Measurements from ENCODE around the gene ARHGEF11. TPM values are rescaled to one million over a fixed set of nuclear protein-coding genes. Genes with fewer than 3 reads are reported as not detected.

Gene ARHGEF11
- total RNA-seq, 1 donor from 2014 or later, result 29.1 TPM

DNA sequence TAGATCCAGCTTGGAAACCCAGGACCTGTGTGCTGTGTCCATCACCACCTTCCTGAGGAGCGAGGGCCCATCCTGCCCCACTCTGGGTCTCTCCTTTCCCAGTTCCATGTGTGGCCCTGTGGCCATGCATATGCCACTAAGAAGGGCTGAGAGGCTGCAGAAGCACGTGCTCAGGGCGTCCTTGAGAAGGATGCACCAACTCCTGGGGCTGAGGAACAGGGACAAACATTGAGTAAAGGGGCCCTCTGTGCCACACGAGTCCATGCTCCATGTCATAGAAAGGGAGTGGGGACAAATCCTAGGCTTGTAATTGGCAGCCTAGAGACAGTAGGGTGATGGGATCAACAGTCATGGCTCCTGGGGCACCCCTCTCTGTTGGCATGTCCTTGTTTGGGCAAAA lies 45.6 kb upstream of the ARHGEF11 start:
- peaks cover 16% of the 10 kb centered on the region for H3K4me1 ChIP-seq
- no peak for DNase-seq
- intact Hi-C loops (cut with micrococcal nuclease), result loop anchor here (2.0 kb wide), 1 partner anchor 66 kb away; no protein-coding TSS in a partner anchor
- H3K4me3 ChIP-seq, result no peak overlapping the region
- H3K9me3 ChIP-seq (replicated peaks), result no peaks in the 10 kb centered on the region
- no peak overlapping the region for H3K27ac ChIP-seq (replicated peaks)
- peaks cover 4% of the 10 kb centered on the region for H3K27me3 ChIP-seq (ENCODE audit: low read depth)
- TF ChIP-seq, protein P1, sequence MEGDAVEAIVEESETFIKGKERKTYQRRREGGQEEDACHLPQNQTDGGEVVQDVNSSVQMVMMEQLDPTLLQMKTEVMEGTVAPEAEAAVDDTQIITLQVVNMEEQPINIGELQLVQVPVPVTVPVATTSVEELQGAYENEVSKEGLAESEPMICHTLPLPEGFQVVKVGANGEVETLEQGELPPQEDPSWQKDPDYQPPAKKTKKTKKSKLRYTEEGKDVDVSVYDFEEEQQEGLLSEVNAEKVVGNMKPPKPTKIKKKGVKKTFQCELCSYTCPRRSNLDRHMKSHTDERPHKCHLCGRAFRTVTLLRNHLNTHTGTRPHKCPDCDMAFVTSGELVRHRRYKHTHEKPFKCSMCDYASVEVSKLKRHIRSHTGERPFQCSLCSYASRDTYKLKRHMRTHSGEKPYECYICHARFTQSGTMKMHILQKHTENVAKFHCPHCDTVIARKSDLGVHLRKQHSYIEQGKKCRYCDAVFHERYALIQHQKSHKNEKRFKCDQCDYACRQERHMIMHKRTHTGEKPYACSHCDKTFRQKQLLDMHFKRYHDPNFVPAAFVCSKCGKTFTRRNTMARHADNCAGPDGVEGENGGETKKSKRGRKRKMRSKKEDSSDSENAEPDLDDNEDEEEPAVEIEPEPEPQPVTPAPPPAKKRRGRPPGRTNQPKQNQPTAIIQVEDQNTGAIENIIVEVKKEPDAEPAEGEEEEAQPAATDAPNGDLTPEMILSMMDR (IDR thresholded peaks at IDR 0.05; ENCODE audit: borderline replicate concordance), result no peak
- H3K36me3 ChIP-seq, result no peaks in the 10 kb centered on the region

DNA sequence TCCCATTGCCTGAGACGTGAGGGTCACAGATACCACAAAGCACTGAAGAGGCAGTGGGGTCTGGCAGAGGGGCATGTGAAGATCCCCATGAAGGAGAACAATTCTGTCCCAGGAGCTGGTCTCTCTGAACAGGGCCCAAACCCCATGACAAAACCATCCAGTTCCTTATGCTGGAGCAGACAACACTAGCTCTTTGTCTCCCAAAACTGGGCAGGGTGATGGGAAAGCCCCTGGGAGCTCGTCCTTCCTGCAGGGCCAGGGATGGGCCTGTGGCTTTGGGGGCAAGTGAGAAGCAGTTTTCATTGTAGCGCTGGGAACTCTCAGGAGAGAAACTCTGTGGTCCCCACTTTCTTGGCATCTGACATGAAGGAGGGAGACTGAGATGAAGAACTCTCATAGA lies 45.2 kb upstream of the ARHGEF11 start:
- Histone ChIP-seq H3K4me3 (no peak overlapping the region), H3K36me3 (no peaks in the 10 kb centered on the region), H3K27me3 (ENCODE audit: low read depth) (peaks cover 4% of the 10 kb centered on the region), H3K4me1 (peaks cover 16% of the 10 kb centered on the region), H3K9me3 (replicated peaks) (no peaks in the 10 kb centered on the region), H3K27ac (replicated peaks) (peak overlapping the region; percentile 11)
- intact Hi-C loops (cut with micrococcal nuclease), result loop anchor here (2.0 kb wide), 1 partner anchor 66 kb away; no protein-coding TSS in a partner anchor
- TF ChIP-seq, protein P1 (IDR thresholded peaks at IDR 0.05; ENCODE audit: borderline replicate concordance), result no peak
- DNase-seq, result no peak

DNA sequence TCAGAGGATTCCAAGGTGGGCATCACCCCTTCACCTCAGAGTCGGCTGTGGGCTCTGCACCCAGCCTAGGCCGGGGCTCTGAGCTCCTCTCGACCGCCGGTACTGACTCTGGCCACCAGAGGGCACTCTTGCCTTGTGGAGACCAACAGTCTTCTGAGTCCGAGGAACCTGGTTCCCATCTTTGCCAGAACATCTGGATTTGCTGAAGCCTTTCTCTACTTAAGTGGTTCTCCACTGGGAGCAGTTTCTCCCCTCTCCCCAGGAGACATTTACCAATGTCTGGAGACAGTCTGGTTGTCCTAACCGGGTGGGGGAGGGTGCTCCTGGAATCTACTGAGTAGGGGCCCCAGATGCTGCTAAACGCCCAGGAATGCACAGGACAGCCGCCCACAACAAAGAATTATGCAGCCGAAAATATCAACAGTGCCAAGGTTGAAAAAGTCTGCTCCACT lies 44.7 kb upstream of the ARHGEF11 start:
- TF ChIP-seq, protein P1 (IDR thresholded peaks at IDR 0.05; ENCODE audit: borderline replicate concordance), result peak; percentile 97
- intact Hi-C loops (cut with micrococcal nuclease), result loop anchor here (2.0 kb wide), 1 partner anchor 67 kb away; no protein-coding TSS in a partner anchor
- Histone ChIP-seq H3K4me3 (no peak overlapping the region), H3K27me3 (ENCODE audit: low read depth) (peaks cover 4% of the 10 kb centered on the region), H3K9me3 (replicated peaks) (no peaks in the 10 kb centered on the region), H3K27ac (replicated peaks) (peak overlapping the region; percentile 11), H3K4me1 (peaks cover 16% of the 10 kb centered on the region), H3K36me3 (no peaks in the 10 kb centered on the region)
- peak; percentile 84 for DNase-seq

DNA sequence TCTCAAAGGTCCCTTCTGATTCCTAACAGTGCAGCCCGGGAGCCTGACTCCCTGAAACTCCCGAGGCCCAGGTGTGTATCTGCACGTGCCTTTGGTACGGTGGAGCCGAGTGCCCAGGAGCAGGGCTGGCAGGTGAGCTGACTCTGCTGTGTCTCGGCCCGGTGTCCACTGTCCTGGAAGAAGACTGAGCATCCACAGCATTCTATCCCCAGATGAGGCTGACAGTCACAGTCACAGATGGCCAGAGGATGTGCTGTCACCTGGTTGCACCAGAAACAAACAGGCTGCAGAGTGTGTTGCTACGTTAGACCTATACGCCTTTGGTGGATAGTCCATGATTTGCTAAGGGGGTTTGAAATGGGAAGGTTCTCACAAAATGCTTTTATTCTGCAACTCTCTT lies 44.2 kb upstream of the ARHGEF11 start:
- Histone ChIP-seq H3K27me3 (ENCODE audit: low read depth) (peaks cover 4% of the 10 kb centered on the region), H3K4me1 (peaks cover 16% of the 10 kb centered on the region), H3K36me3 (no peaks in the 10 kb centered on the region), H3K4me3 (no peak overlapping the region), H3K27ac (replicated peaks) (no peak overlapping the region), H3K9me3 (replicated peaks) (no peaks in the 10 kb centered on the region)
- TF ChIP-seq, protein P1 (IDR thresholded peaks at IDR 0.05; ENCODE audit: borderline replicate concordance), result no peak
- no peak for DNase-seq
- intact Hi-C loops (cut with micrococcal nuclease), result loop anchor here (2.0 kb wide), 1 partner anchor 67 kb away; no protein-coding TSS in a partner anchor

DNA sequence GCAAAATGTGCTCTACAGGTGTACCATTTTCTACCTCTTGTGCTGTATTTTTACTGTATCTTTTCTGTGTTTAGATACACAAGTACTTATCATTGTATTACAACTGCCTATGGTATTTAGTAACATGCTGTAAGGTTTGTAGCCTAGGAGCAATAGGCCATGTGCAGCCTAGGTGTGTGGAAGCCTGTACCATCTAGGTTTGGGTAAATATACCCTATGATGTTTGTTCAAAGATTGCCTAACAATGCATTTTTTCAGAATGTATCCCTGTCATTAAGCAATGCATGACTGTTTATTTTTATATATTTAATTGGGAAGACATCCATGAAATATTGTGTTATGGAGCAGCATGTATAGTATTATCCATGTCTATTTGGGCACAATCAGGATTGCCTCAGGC lies 43.1 kb upstream of the ARHGEF11 start:
- TF ChIP-seq, protein P1 (IDR thresholded peaks at IDR 0.05; ENCODE audit: borderline replicate concordance), result no peak
- no peak for DNase-seq
- intact Hi-C loops (cut with micrococcal nuclease), result no loop called here

More for the DNA sequence above, 43.1 kb upstream of the ARHGEF11 start:
- Histone ChIP-seq H3K9me3 (replicated peaks) (no peaks in the 10 kb centered on the region), H3K27ac (replicated peaks) (no peak overlapping the region), H3K4me3 (no peak overlapping the region), H3K27me3 (ENCODE audit: low read depth) (peaks cover 4% of the 10 kb centered on the region), H3K36me3 (no peaks in the 10 kb centered on the region), H3K4me1 (peaks cover 16% of the 10 kb centered on the region)
